ENCODE results near the gene HACE1.

Gene HACE1

GRCh38 chr6:104896914-104897313, 37.2 kb upstream of the HACE1 start (continued):
- TF ChIP-seq CREB5 (CRISPR knock-in tag; IDR thresholded peaks at IDR 0.05; ENCODE audit: low read depth), result no peak

GRCh38 chr6:104888066-104888465, 28.3 kb upstream of the HACE1 start:
- no peak for ATAC-seq
- TF ChIP-seq PPARA (CRISPR knock-in tag; IDR thresholded peaks at IDR 0.05; ENCODE audit: borderline replicate concordance) (no peak), CREB5 (CRISPR knock-in tag; IDR thresholded peaks at IDR 0.05; ENCODE audit: low read depth) (no peak), ISL1 (CRISPR knock-in tag; IDR thresholded peaks at IDR 0.05) (no peak)

- ATAC-seq, result peak; percentile 66; the same call in 2 of the 3 replicates
- no peak for TF ChIP-seq ARNTL (CRISPR knock-in tag; IDR thresholded peaks at IDR 0.05; ENCODE audit: borderline replicate concordance, low read depth)
- TF ChIP-seq CSDC2 (CRISPR knock-in tag; IDR thresholded peaks at IDR 0.05), result no peak
- no peak for TF ChIP-seq ESRRG (CRISPR knock-in tag; IDR thresholded peaks at IDR 0.05)
- TF ChIP-seq SNAI2 (CRISPR knock-in tag; IDR thresholded peaks at IDR 0.05), result no peak
- no peak for TF ChIP-seq ZFP3 (CRISPR knock-in tag; IDR thresholded peaks at IDR 0.05)
- no peak for TF ChIP-seq ZC3H10 (CRISPR knock-in tag; IDR thresholded peaks at IDR 0.05)
- no peak for TF ChIP-seq ZNF8 (CRISPR knock-in tag; IDR thresholded peaks at IDR 0.05)
- TF ChIP-seq ZFP30 (CRISPR knock-in tag; IDR thresholded peaks at IDR 0.05), result no peak
- no peak for TF ChIP-seq GLIS3 (CRISPR knock-in tag; IDR thresholded peaks at IDR 0.05)
- TF ChIP-seq OSR1 (CRISPR knock-in tag; IDR thresholded peaks at IDR 0.05), result no peak
- TF ChIP-seq PATZ1 (CRISPR knock-in tag; IDR thresholded peaks at IDR 0.05; ENCODE audit: borderline replicate concordance), result no peak
- TF ChIP-seq POU6F1 (CRISPR knock-in tag; IDR thresholded peaks at IDR 0.05; ENCODE audit: borderline replicate concordance, low read depth), result no peak
These were observed 27.6 kb upstream of the HACE1 start for GRCh38 chr6:104887350-104887749.

- ATAC-seq, result no peak
- TF ChIP-seq SNAI2 (CRISPR knock-in tag; IDR thresholded peaks at IDR 0.05) (no peak), ZFP30 (CRISPR knock-in tag; IDR thresholded peaks at IDR 0.05) (no peak), CSDC2 (CRISPR knock-in tag; IDR thresholded peaks at IDR 0.05) (no peak), PPARA (CRISPR knock-in tag; IDR thresholded peaks at IDR 0.05; ENCODE audit: borderline replicate concordance) (no peak), ISL1 (CRISPR knock-in tag; IDR thresholded peaks at IDR 0.05) (no peak), ZNF8 (CRISPR knock-in tag; IDR thresholded peaks at IDR 0.05) (no peak), BACH2 (CRISPR knock-in tag; IDR thresholded peaks at IDR 0.05; ENCODE audit: borderline replicate concordance) (no peak), GLIS3 (CRISPR knock-in tag; IDR thresholded peaks at IDR 0.05) (no peak), TOX (CRISPR knock-in tag; IDR thresholded peaks at IDR 0.05; ENCODE audit: borderline replicate concordance) (no peak), CSRNP3 (CRISPR knock-in tag; IDR thresholded peaks at IDR 0.05) (no peak), RARB (CRISPR knock-in tag; IDR thresholded peaks at IDR 0.05) (no peak), TCF4 (CRISPR knock-in tag; IDR thresholded peaks at IDR 0.05; ENCODE audit: borderline replicate concordance) (no peak), ARNTL (CRISPR knock-in tag; IDR thresholded peaks at IDR 0.05; ENCODE audit: borderline replicate concordance, low read depth) (no peak), ZC3H10 (CRISPR knock-in tag; IDR thresholded peaks at IDR 0.05) (no peak), TSHZ2 (CRISPR knock-in tag; IDR thresholded peaks at IDR 0.05) (no peak), OSR1 (CRISPR knock-in tag; IDR thresholded peaks at IDR 0.05) (no peak), ESRRG (CRISPR knock-in tag; IDR thresholded peaks at IDR 0.05) (no peak)
These were observed 25.9 kb upstream of the HACE1 start for GRCh38 chr6:104885518-104886043.

All from SK-N-SH treated with all-trans-retinoic acid at 6 μM for 48 hours (cell line).